K562 (cell line): ENCODE data around the gene FAM199X. TPM values are rescaled to one million over a fixed set of nuclear protein-coding genes. Genes with fewer than 3 reads are reported as not detected.

Source experiments
- ARNT ChIP-seq, 2 experiments: fragments of 450-650 bp; IDR thresholded peaks; 2 replicates each; pipeline ENCODE4 v1.6.1; 2016; ENCODE audit warnings: mild to moderate bottlenecking in 1 of 2
- CC2D1A ChIP-seq: fragments of 450-650 bp; IDR thresholded peaks from 2 replicates; pipeline ENCODE4 v1.6.1; 2017; ENCODE audit warnings: mild to moderate bottlenecking
- EGR1 ChIP-seq: fragments of 450-650 bp; conservative IDR thresholded peaks from 2 replicates; pipeline ENCODE4 v1.6.1; 2017; ENCODE audit warnings: mild to moderate bottlenecking
- FOXJ3 ChIP-seq: sonication (generic); formaldehyde crosslinking; IDR thresholded peaks from 2 replicates; pipeline ENCODE4 v1.4.0; 2020; ENCODE audit warnings: mild to moderate bottlenecking, missing genetic modification reagents
- HDAC1 ChIP-seq, 2 experiments: fragments of 450-650 bp; IDR thresholded peaks; 2 replicates each; pipeline ENCODE4 v1.6.1; 2016 to 2017; ENCODE audit warnings: inconsistent platforms in 1 of 2, mild to moderate bottlenecking in 1 of 2, moderate library complexity in 1 of 2
- HIVEP1 ChIP-seq: fragments of 250-450 bp; sonication (Bioruptor Pico); IDR thresholded peaks from 2 replicates; pipeline ENCODE4 v1.4.0; 2020; ENCODE audit warnings: mild to moderate bottlenecking
- JUND ChIP-seq, 2 experiments: IDR thresholded peaks; 2 replicates in 1 of 2; 3 replicates in 1 of 2; pipeline ENCODE4 v1.6.1; 2011; ENCODE audit warnings: borderline replicate concordance in 2 of 2, low read depth in 2 of 2, low read length in 2 of 2, improper control_type of control experiment in 1 of 2, missing biosample characterization in 1 of 2, missing genetic modification characterization in 1 of 2, missing genetic modification reagents in 1 of 2
- NCOA6 ChIP-seq: fragments of 450-650 bp; IDR thresholded peaks from 2 replicates; pipeline ENCODE4 v1.6.1; 2017; ENCODE audit warnings: mild to moderate bottlenecking
- NR2C1 ChIP-seq, 2 experiments: fragments of 450-650 bp; IDR thresholded peaks; 2 replicates each; pipeline ENCODE4 v1.6.1; 2017; ENCODE audit warnings: mild to moderate bottlenecking in 2 of 2, antibody characterized with exemption in 1 of 2, inconsistent platforms in 1 of 2, missing compliant biosample characterization in 1 of 2, missing genetic modification characterization in 1 of 2
- SIN3B ChIP-seq: fragments of 450-650 bp; IDR thresholded peaks from 2 replicates; pipeline ENCODE4 v1.6.1; 2017; ENCODE audit warnings: low read depth, mild to moderate bottlenecking, moderate library complexity
- SMAD4 ChIP-seq: fragments of 250-450 bp; sonication (Bioruptor Pico); conservative IDR thresholded peaks from 2 replicates; pipeline ENCODE4 v1.8.0; 2021; ENCODE audit warnings: inconsistent platforms, mild to moderate bottlenecking, moderate library complexity
- SRF ChIP-seq, 2 experiments: fragments of 250-450, 450-650 bp in 1 of 2; sonication (Bioruptor Pico) in 1 of 2; sonication (generic) in 1 of 2; formaldehyde crosslinking; IDR thresholded peaks; 2 replicates each; pipeline versions ENCODE4 v1.5.0 to v1.5.1; 2020 to 2022; ENCODE audit warnings: mild to moderate bottlenecking in 1 of 2, missing genetic modification reagents in 1 of 2
- TAL1 ChIP-seq: fragments of 450-650 bp; IDR thresholded peaks from 2 replicates; pipeline ENCODE4 v1.6.1; 2016; ENCODE audit warnings: mild to moderate bottlenecking
- TBP ChIP-seq: optimal IDR thresholded peaks from 2 replicates; pipeline ENCODE3; 2011; ENCODE audit warnings: low read depth, low read length, improper control_type of control experiment
- ZFX ChIP-seq: sonication (generic); formaldehyde crosslinking; IDR thresholded peaks from 2 replicates; pipeline ENCODE4 v1.8.0; 2022; ENCODE audit warnings: mild to moderate bottlenecking, missing genetic modification reagents, moderate library complexity
- ZKSCAN8 ChIP-seq: fragments of 200-800 bp; sonication (Bioruptor generic); IDR thresholded peaks from 2 replicates; pipeline ENCODE4 v1.6.1; 2016; ENCODE audit warnings: missing genetic modification characterization, missing compliant biosample characterization
- ZNF121 ChIP-seq: sonication (generic); formaldehyde crosslinking; conservative IDR thresholded peaks from 2 replicates; pipeline ENCODE4 v1.8.0; 2022; ENCODE audit warnings: missing genetic modification reagents
- ZNF444 ChIP-seq: fragments of 250-450 bp; sonication (Bioruptor Pico); IDR thresholded peaks from 2 replicates; pipeline ENCODE4 v1.4.0; 2020; ENCODE audit warnings: mild to moderate bottlenecking, moderate library complexity
- polyA plus RNA-seq, 8 experiments: library from polyadenylated mRNA; depleted of rRNA in 4 of 8; stranded (reverse) in 5 of 8; unstranded in 3 of 8; fragments of >200 nt; fragmentation: Nextera tagmentation in 2 of 8; fragmentation: Illumina TruSeq in 1 of 8; extraction: Ambion mirVana in 2 of 8; extraction: Trizol in 1 of 8; gene quantifications; 2 replicates each; pipeline versions ENCODE4 v1.2.1 to v1.2.3, GENCODE V29; 2011 to 2014; ENCODE audit warnings: inconsistent platforms in 1 of 8, missing spikeins in 1 of 8
- total RNA-seq, 7 experiments: library from RNA; depleted of rRNA in 6 of 7; stranded (reverse); fragments of >200 nt in 6 of 7; fragmentation: Illumina TruSeq in 2 of 7; extraction: Trizol in 2 of 7; gene quantifications; 2 replicates each; pipeline versions ENCODE4 v1.2.1 to v1.2.3, GENCODE V29; 2011 to 2021; ENCODE audit warnings: low replicate concordance in 1 of 7
- TF ChIP-seq, protein P1 (sequence below): fragments of 250-450 bp; sonication (Bioruptor Pico); IDR thresholded peaks from 2 replicates; pipeline ENCODE4 v1.9.0; 2021; ENCODE audit warnings: mild to moderate bottlenecking, inconsistent platforms
- TF ChIP-seq, protein P2 (sequence below): sonication (generic); formaldehyde crosslinking; IDR thresholded peaks from 2 replicates; pipeline ENCODE4 v1.8.0; 2022; ENCODE audit warnings: mild to moderate bottlenecking, missing genetic modification reagents
- TF ChIP-seq, protein P3 (sequence below), 2 experiments: fragments of 200-800 bp in 1 of 2; sonication (Bioruptor generic) in 1 of 2; sonication (generic) in 1 of 2; formaldehyde crosslinking in 1 of 2; IDR thresholded peaks in 1 of 2; conservative IDR thresholded peaks in 1 of 2; 2 replicates each; pipeline versions ENCODE4 v1.5.0 to v1.6.1; 2016 to 2020; ENCODE audit warnings: missing compliant biosample characterization in 1 of 2, missing genetic modification characterization in 1 of 2, missing genetic modification reagents in 1 of 2
- TF ChIP-seq, protein P4 (sequence below): fragments of 450-650 bp; IDR thresholded peaks from 2 replicates; pipeline ENCODE4 v1.6.1; 2016; ENCODE audit warnings: low read depth, mild to moderate bottlenecking, moderate library complexity

The FAM199X gene
- total and polyA plus RNA-seq, 9 of the 15 experiments (the other 6 are each of a cell fraction or from before 2014, with no cell fraction given), result 4.6 to 22.2 (median 13.7) TPM

DNA sequence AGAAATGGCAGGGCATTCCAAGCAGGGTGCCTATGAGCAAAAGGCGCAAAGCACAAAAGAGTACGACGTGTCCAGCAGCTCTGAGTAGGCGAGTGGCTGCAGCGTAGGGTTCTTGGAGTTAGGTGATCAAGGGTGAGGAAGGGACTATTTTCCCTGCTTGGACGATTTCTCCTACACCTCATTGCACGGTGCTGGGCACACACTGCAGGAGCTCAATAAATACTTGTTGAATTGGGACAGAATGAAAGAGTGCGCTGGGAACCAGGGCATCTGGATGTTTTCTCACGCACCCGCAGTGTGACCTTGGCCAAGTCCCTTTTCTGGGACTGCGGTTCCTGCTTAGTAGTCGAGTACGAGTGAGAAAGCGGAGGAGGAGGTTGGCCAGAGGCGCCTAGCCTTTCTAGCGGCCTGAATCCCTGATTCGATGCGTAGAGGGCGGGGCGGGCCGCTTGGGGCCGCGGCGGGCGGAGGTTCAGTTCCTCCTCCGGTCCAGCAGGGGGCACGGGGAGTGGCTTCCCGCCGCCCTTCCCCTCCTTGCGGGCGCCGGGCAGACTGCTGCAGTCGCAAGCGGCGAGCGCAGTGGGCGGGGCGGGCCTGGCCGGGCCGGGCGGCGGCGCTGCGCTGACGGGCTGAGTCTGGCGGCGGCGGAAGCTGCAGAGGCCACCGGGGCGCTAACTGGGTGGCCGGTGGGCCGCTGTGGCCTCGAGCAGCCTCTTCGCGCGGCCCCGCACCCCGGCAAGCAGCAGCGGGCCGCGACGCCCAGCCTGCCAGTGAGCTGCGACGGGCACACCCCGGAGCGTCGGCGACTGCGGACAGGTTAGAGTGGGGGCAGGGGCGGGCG is at the start of gene FAM199X (continued):
- TF ChIP-seq, protein P1, sequence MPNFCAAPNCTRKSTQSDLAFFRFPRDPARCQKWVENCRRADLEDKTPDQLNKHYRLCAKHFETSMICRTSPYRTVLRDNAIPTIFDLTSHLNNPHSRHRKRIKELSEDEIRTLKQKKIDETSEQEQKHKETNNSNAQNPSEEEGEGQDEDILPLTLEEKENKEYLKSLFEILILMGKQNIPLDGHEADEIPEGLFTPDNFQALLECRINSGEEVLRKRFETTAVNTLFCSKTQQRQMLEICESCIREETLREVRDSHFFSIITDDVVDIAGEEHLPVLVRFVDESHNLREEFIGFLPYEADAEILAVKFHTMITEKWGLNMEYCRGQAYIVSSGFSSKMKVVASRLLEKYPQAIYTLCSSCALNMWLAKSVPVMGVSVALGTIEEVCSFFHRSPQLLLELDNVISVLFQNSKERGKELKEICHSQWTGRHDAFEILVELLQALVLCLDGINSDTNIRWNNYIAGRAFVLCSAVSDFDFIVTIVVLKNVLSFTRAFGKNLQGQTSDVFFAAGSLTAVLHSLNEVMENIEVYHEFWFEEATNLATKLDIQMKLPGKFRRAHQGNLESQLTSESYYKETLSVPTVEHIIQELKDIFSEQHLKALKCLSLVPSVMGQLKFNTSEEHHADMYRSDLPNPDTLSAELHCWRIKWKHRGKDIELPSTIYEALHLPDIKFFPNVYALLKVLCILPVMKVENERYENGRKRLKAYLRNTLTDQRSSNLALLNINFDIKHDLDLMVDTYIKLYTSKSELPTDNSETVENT (CRISPR knock-in tag), result peak; percentile 76; the same call in 1 of the 2 replicates
- TF ChIP-seq ARNT (IDR thresholded peaks at IDR 0.05), result 0 out of 4 replicates have a peak, but pooled peaks of 1 of the 2 experiments have one; percentile 50
- no peak for TF ChIP-seq CC2D1A
- peak; percentile 92 for TF ChIP-seq SMAD4 (CRISPR knock-in tag)
- TF ChIP-seq ZFX, result peak; percentile 87
- TF ChIP-seq ZNF121 (CRISPR knock-in tag), result no peak
- TF ChIP-seq ZKSCAN8 (CRISPR knock-in tag), result no peak
- peak; percentile 60; the same call in 1 of the 2 replicates for TF ChIP-seq SIN3B
- no peak for TF ChIP-seq FOXJ3 (CRISPR knock-in tag)
- TF ChIP-seq, protein P2, sequence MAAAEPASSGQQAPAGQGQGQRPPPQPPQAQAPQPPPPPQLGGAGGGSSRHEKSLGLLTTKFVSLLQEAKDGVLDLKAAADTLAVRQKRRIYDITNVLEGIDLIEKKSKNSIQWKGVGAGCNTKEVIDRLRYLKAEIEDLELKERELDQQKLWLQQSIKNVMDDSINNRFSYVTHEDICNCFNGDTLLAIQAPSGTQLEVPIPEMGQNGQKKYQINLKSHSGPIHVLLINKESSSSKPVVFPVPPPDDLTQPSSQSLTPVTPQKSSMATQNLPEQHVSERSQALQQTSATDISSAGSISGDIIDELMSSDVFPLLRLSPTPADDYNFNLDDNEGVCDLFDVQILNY (CRISPR knock-in tag), result no peak
- TF ChIP-seq TBP, result peak; percentile 41
- TF ChIP-seq HIVEP1 (CRISPR knock-in tag), result no peak
- no peak for TF ChIP-seq NCOA6
- no peak for TF ChIP-seq TAL1
- TF ChIP-seq SRF (CRISPR knock-in tag; IDR thresholded peaks at IDR 0.05), result 0 out of 4 replicates have a peak, but pooled peaks of 1 of the 2 experiments have one; percentile 19
- peak; percentile 44; the same call in 1 of the 2 replicates for TF ChIP-seq EGR1
- TF ChIP-seq ZNF444, result no peak
- TF ChIP-seq NR2C1 (IDR thresholded peaks at IDR 0.05), result no peak
- no peak for TF ChIP-seq NR2C1 (tag; IDR thresholded peaks at IDR 0.05)
- peak in 1 of 2 experiments; percentile 30; a peak in 1 of 4 replicates for TF ChIP-seq HDAC1 (IDR thresholded peaks at IDR 0.05)
- TF ChIP-seq, protein P3, sequence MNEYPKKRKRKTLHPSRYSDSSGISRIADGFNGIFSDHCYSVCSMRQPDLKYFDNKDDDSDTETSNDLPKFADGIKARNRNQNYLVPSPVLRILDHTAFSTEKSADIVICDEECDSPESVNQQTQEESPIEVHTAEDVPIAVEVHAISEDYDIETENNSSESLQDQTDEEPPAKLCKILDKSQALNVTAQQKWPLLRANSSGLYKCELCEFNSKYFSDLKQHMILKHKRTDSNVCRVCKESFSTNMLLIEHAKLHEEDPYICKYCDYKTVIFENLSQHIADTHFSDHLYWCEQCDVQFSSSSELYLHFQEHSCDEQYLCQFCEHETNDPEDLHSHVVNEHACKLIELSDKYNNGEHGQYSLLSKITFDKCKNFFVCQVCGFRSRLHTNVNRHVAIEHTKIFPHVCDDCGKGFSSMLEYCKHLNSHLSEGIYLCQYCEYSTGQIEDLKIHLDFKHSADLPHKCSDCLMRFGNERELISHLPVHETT (CRISPR knock-in tag; conservative IDR thresholded peaks at IDR 0.05 in 1 of 2, IDR thresholded peaks at IDR 0.05 in 1 of 2), result peak in 1 of 2 experiments; percentile 91; a peak in 2 of 4 replicates
- TF ChIP-seq JUND (IDR thresholded peaks at IDR 0.05; ENCODE audit: borderline replicate concordance, low read depth, low read length), result no peak
- 0 out of 3 replicates have a peak, but pooled peaks have one; percentile 10 for TF ChIP-seq JUND (tag; IDR thresholded peaks at IDR 0.05; ENCODE audit: borderline replicate concordance, low read depth, low read length)
- TF ChIP-seq, protein P4, sequence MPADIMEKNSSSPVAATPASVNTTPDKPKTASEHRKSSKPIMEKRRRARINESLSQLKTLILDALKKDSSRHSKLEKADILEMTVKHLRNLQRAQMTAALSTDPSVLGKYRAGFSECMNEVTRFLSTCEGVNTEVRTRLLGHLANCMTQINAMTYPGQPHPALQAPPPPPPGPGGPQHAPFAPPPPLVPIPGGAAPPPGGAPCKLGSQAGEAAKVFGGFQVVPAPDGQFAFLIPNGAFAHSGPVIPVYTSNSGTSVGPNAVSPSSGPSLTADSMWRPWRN, result no peak
